ENCODE measurements around the gene ITGA7. TPM values are rescaled to one million over a fixed set of nuclear protein-coding genes. Genes with fewer than 3 reads are reported as not detected.

The ITGA7 gene
- polyA plus RNA-seq, 4 donors = 24.3 to 41.0 (median 29.2) TPM

GRCh38 chr12:55734595-55734994 lies 26.9 kb upstream of the ITGA7 start:
- no peak for DNase-seq (ENCODE audit: low read depth in 4 of 4, low spot score in 3 of 4)

GRCh38 chr12:55733858-55734257 lies 26.2 kb upstream of the ITGA7 start:
- no peak for DNase-seq (ENCODE audit: low read depth in 4 of 4, low spot score in 3 of 4)

DNA sequence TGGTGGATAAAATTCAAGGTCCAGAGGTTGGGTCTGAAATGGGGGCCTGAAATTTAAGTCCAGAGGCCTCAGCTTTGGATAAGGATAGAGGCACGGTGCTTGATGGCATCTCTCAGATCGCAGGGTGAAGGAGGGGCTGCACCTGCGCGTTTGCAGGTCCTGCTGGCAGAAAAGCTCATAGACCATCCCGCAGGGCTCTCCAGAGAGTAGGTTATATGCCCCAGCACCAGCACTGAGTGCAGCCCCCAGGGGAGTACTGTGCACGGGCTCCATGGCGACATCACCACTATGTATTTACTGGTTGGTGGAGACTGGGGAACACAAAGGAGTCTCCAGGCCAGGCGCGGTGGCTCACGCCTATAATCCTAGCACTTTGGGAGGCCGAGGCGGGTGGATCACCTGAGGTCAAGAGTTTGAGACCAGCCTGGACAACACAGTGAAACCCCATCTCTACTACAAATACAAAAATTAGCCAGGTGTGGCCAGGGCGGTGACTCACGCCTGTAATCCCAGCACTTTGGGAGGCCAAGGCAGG lies 25.4 kb upstream of the ITGA7 start:
- no peak for DNase-seq (ENCODE audit: low read depth in 4 of 4, low spot score in 3 of 4)

GRCh38 chr12:55732288-55732687 lies 24.6 kb upstream of the ITGA7 start:
- no peak for DNase-seq (ENCODE audit: low read depth in 4 of 4, low spot score in 3 of 4)

DNA sequence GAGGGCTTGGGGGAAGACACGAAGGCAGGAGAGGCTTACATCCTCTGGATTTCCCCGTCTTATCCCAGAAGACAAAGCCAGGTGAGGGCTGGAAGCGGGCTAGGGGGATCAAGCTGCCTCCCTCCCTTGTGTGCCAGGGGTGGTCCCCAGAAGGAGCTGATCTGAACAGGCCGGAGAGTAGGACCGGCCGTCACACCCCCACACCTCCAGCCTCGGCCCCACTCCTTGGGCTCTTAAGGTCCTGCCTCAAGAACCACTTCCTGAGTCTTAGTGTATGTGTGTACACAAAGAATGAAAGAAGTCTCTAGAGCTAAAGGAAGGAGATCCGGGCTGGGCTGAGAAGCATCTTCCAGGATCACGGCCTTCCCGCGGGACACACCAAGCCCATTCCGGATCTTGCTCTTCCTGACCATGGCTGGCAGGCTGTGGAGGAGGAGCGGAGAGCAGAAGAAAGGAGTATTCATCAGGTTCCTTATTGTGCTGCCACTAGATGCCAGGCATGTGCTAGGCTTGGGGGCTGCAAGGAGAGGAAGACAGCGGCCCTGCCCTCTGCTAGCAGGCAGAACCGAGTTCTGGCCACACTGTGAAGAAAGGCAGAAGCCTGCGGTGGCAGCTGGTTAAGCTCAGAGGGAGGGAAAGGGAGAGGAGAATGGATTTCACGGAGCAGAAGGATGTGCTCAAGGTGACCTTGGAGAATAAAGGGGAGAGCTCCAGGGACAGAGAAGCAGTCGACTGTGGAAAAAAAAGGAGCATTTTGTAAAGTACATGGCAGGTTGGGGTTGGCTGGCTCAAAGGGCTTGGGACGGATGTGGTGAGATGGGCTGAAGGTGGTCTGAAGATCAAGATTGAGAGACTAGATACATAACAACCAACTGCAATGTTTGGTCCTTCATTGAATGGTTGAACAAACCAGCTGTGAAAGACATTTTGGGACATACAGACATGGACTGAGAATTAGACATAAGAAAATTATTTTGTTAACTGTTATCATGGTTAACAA lies 22.4 kb upstream of the ITGA7 start:
- DNase-seq (ENCODE audit: low read depth in 4 of 4, low spot score in 3 of 4) = no peak

GRCh38 chr12:55728939-55729818 lies 21.5 kb upstream of the ITGA7 start, which contains the start of gene CD63:
Gene CD63, minus strand, starts transcription at chr12:55729009. Its CDS starts 668 bp downstream, at chr12:55728341.
- peak in 2 of 4 donors; percentile 74 to 80 for DNase-seq (ENCODE audit: low read depth in 4 of 4, low spot score in 3 of 4)

- peak in 1 of 4 donors; percentile 54 for DNase-seq (ENCODE audit: low read depth in 4 of 4, low spot score in 3 of 4)
Measured at GRCh38 chr12:55728186-55728938, 20.7 kb upstream of the ITGA7 start.

GRCh38 chr12:55727643-55728185 lies 20.0 kb upstream of the ITGA7 start:
- no peak for DNase-seq (ENCODE audit: low read depth in 4 of 4, low spot score in 3 of 4)

DNA sequence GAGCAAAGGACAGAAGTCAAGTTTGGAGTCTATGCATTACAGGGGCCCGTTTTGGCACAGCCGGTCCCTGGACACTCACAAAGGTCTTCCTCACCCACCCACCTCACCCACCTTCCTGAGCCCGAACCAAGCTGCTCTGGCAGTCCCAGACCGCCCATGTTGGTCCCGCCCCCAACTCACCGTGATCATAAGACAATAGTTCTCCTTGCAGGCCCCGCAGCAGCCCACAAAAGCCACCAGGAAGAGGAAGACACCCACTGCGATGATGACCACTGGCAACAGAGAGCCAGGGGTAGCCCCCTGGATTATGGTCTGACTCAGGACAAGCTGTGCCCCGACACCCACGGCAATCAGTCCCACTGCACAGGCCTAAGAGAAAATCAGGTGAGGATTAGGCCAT lies 19.3 kb upstream of the ITGA7 start:
- DNase-seq (ENCODE audit: low read depth in 4 of 4, low spot score in 3 of 4) = no peak

GRCh38 chr12:55725556-55725955 lies 17.9 kb upstream of the ITGA7 start:
- no peak for DNase-seq (ENCODE audit: low read depth in 4 of 4, low spot score in 3 of 4)

DNA sequence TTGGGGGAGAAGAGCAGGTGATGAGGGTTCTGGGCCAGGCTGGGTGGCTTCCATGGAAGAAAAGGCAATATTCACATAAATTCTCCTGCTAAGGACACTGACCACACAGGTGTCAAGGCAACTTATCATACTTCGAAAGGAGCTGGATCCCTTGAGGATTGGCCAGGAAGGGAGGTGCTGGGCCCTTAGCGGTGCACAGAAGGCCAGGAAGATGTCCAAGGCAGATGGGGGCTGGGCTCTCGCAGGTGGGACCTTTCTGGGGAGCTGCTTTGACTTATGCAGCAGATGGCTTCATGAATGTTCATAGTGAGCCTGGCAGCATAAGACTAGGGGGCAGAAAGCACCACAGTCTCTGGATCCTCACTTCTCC lies 17.2 kb upstream of the ITGA7 start:
- DNase-seq (ENCODE audit: low read depth in 4 of 4, low spot score in 3 of 4) = no peak

DNA sequence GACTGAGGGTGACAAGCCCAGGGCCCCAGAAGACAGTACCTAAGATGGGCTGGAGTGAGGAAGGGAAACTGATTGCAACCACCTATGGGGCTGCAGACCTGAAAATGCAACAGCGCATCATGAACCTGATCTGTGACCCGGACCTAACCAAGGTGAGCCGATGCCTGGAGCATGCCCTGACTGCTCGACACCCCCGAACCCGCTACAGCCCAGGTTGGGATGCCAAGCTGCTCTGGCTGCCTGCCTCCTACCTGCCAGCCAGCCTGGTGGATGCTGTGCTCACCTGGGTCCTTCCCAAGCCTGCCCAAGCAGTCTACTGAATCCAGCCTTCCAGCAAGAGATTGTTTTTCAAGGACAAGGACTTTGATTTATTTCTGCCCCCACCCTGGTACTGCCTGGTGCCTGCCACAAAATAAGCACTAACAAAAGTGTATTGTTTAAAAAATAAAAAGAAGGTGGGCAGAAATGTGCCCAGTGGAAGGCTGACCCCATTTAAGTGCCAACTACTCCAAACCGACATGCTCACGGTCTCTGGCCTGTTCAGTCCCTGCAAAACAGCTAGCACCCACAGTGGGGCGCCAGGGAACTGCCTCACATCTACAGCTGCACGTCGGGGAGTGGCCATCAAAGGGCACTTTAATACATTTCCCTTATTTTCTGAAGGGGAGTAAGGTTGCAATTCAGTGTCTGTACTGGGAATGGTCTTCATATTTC lies 16.7 kb upstream of the ITGA7 start:
- DNase-seq (ENCODE audit: low read depth in 4 of 4, low spot score in 3 of 4) = no peak

GRCh38 chr12:55723516-55724225 lies 16.0 kb upstream of the ITGA7 start:
- DNase-seq (ENCODE audit: low read depth in 4 of 4, low spot score in 3 of 4) = no peak

- DNase-seq (ENCODE audit: low read depth in 4 of 4, low spot score in 3 of 4) = no peak
Measured at GRCh38 chr12:55722948-55723347, 15.2 kb upstream of the ITGA7 start.

DNA sequence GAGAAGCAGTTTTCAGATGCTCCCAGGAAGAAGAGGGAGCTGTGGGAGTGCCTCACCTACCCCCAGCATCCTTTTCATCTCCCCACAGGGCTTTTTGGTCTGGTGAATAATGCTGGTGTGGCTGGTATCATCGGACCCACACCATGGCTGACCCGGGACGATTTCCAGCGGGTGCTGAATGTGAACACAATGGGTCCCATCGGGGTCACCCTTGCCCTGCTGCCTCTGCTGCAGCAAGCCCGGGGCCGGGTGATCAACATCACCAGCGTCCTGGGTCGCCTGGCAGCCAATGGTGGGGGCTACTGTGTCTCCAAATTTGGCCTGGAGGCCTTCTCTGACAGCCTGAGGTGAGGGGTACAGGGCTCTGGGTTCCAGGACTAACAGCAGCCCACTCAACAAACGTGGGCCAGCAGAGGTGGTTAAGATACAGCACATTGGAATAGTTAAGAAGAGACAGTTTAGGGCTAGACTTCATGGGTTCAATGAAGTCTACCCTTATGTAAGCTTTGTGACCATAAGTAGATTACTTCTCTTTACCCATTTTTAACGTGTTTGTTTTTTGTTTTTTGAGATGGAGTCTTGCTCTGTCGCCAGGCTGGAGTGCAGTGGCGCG lies 14.0 kb upstream of the ITGA7 start:
- DNase-seq (ENCODE audit: low read depth in 4 of 4, low spot score in 3 of 4) = no peak

- DNase-seq (ENCODE audit: low read depth in 4 of 4, low spot score in 3 of 4) = no peak
Measured at GRCh38 chr12:55720894-55721444, 13.3 kb upstream of the ITGA7 start.

DNA sequence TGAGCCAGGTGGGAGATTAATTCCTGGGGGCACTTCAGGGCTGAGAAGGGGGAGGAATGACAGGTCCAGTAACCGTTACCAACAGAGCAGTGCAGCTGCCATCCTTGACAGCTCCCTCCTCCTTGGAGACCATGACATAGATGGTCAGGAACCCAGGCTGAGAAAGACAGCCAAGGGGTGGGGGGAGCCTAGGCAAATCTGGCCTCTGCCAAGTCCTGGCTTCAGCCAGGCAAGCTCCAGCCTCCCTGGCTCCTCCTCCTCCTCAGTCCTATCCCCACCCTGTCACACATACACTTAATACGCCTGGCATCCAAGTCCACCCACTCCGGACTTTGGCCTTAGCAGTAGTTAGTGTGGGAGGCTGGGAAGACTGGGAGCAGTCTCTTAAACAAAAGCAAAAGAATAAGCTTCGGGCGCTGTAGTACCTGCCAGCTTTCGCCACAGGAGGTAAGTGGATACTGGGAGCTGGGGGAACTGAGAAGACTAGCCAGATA lies 12.4 kb upstream of the ITGA7 start, which contains the start of gene RDH5:
Gene RDH5 (plus strand): TSS at position 323 of the 494 bp plus-strand sequence. CDS start 792 bp downstream, outside the sequence.
- DNase-seq (ENCODE audit: low read depth in 4 of 4, low spot score in 3 of 4) = no peak

DNA sequence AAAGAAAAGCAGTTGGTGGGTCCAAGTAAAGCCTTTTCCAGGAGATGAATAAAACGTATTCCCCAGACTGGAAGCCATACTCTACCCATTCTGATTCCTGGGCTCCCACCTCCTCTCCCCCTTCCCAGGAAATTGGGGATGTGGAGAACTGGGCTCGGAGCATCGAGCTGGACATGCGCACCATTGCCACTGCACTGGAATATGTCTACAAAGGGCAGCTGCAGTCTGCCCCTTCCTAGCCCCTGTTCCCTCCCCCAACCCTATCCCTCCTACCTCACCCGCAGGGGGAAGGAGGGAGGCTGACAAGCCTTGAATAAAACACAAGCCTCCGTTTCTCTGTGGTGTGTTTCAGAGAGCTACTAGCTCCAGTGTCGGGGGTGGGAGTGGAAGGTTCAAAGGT lies 11.7 kb upstream of the ITGA7 start:
- DNase-seq (ENCODE audit: low read depth in 4 of 4, low spot score in 3 of 4) = no peak

Data from right renal pelvis (tissue), 4 donors.